ENCODE results near the gene DCT.

Gene DCT

GRCh38 chr13:94419304-94419924 lies 60.1 kb downstream of the DCT start:
- TF ChIP-seq, protein P1, sequence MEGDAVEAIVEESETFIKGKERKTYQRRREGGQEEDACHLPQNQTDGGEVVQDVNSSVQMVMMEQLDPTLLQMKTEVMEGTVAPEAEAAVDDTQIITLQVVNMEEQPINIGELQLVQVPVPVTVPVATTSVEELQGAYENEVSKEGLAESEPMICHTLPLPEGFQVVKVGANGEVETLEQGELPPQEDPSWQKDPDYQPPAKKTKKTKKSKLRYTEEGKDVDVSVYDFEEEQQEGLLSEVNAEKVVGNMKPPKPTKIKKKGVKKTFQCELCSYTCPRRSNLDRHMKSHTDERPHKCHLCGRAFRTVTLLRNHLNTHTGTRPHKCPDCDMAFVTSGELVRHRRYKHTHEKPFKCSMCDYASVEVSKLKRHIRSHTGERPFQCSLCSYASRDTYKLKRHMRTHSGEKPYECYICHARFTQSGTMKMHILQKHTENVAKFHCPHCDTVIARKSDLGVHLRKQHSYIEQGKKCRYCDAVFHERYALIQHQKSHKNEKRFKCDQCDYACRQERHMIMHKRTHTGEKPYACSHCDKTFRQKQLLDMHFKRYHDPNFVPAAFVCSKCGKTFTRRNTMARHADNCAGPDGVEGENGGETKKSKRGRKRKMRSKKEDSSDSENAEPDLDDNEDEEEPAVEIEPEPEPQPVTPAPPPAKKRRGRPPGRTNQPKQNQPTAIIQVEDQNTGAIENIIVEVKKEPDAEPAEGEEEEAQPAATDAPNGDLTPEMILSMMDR (conservative IDR thresholded peaks at IDR 0.05; ENCODE audit: low read depth) = no peak
- CTCF ChIA-PET = no interaction called here
- H3K27ac ChIP-seq = no peak overlapping the region
- no peak for DNase-seq (ENCODE audit: low spot score)
- POLR2A ChIA-PET (ENCODE audit: low non-redundant PET) = no interaction called here

- ChIA-PET CTCF (interaction anchor here (1.5 kb wide), 1 partner anchor 18 kb away, joined by 3 read pairs; no protein-coding TSS in a partner anchor), POLR2A (ENCODE audit: low non-redundant PET) (no interaction called here)
- no peak for DNase-seq (ENCODE audit: low spot score)
- H3K27ac ChIP-seq = no peak overlapping the region
- TF ChIP-seq, protein P1 (conservative IDR thresholded peaks at IDR 0.05; ENCODE audit: low read depth) = no peak
Observed at GRCh38 chr13:94417294-94417693, 62.2 kb downstream of the DCT start.

GRCh38 chr13:94416454-94417080 lies 62.9 kb downstream of the DCT start:
- TF ChIP-seq, protein P1 (conservative IDR thresholded peaks at IDR 0.05; ENCODE audit: low read depth) = peak; percentile 15; the same call in 1 of the 2 replicates
- no peak for DNase-seq (ENCODE audit: low spot score)
- ChIA-PET POLR2A (ENCODE audit: low non-redundant PET) (no interaction called here), CTCF (interaction anchor here (1.5 kb wide), 1 partner anchor 19 kb away, joined by 3 read pairs; no protein-coding TSS in a partner anchor)
- H3K27ac ChIP-seq = no peak overlapping the region

- H3K27ac ChIP-seq = no peak overlapping the region
- ChIA-PET POLR2A (ENCODE audit: low non-redundant PET) (no interaction called here), CTCF (interaction anchor here (1.5 kb wide), 1 partner anchor 20 kb away, joined by 3 read pairs; no protein-coding TSS in a partner anchor)
- DNase-seq (ENCODE audit: low spot score) = no peak
- TF ChIP-seq, protein P1 (conservative IDR thresholded peaks at IDR 0.05; ENCODE audit: low read depth) = no peak
Observed at GRCh38 chr13:94415500-94416237, 63.8 kb downstream of the DCT start.

DNA sequence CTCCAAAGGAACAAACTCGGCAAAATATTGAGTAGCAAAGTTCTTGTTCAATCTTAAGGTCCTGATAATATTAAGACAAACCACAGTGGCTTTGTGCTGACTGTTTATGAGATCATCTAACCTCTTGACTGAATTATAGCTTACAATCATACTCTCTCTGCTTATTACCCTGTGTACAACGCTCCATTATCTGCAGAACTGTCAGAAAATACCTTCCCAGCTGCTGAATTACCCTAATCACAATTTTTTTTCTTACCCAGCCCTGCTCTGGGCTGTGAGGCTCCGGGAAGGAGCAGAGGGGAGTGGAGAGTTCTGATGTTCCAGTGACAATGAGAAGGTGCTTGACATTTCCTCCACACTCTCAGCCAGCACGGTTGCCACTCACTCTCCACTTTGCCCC lies 64.8 kb downstream of the DCT start:
- no peak for DNase-seq (ENCODE audit: low spot score)
- POLR2A ChIA-PET (ENCODE audit: low non-redundant PET) = no interaction called here
- CTCF ChIA-PET = no interaction called here
- no peak overlapping the region for H3K27ac ChIP-seq
- TF ChIP-seq, protein P1 (conservative IDR thresholded peaks at IDR 0.05; ENCODE audit: low read depth) = no peak

DNA sequence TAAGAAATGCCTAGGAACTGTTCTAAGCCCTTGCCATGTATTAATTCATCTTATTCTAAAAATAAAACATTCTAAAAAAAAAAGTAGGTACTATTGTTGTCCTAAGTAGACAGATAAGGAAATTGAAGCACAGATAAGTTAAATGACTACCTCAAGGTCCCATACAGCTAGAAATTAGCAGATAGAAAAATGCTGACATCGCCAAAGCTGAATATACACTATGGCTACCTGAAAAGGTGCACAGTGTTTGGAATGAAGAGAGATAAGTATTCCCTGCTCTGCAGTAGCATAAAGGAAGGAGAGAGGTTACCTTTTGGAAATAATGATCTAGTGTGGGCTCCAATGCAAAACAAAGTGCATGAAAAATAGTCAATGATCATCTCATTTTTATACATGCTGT lies 65.3 kb downstream of the DCT start:
- no peak for DNase-seq (ENCODE audit: low spot score)
- TF ChIP-seq, protein P1 (conservative IDR thresholded peaks at IDR 0.05; ENCODE audit: low read depth) = no peak
- H3K27ac ChIP-seq = no peak overlapping the region
- ChIA-PET CTCF (no interaction called here), POLR2A (ENCODE audit: low non-redundant PET) (no interaction called here)

All from RWPE1 (cell line).